Prostate gland (tissue), 2 donors: ENCODE results near the gene FFAR3.

Experiments used
- CTCF ChIP-seq, 4 experiments: fragments of 200-600 bp in 2 of 4; fragments of 450-650 bp in 2 of 4; sonication (generic) in 2 of 4; IDR thresholded peaks; 1 replicate in 3 of 4; 2 replicates in 1 of 4; pipeline ENCODE4 v1.5.1; 2016 to 2019; ENCODE audit warnings: antibody characterized with exemption in 4 of 4, mild to moderate bottlenecking in 2 of 4, moderate library complexity in 2 of 4
- POLR2A ChIP-seq: fragments of 450-650 bp; IDR thresholded peaks from one replicate; pipeline ENCODE4 v1.6.1; 2016; ENCODE audit warnings: antibody characterized with exemption, mild to moderate bottlenecking

GRCh38 chr19:35360880-35361420, 2.7 kb downstream of the FFAR3 start:
- TF ChIP-seq CTCF (IDR thresholded peaks at IDR 0.05) (no peak), POLR2A (no peak)
